C4-2B (cell line): Measurements from ENCODE around the gene FOXP1.

Source experiments
- H3K27ac ChIP-seq: fragments of 450-650 bp; 2 replicates; pipeline ENCODE4 v1.5.1; 2017
- CTCF ChIP-seq: fragments of 450-650 bp; conservative IDR thresholded peaks from 2 replicates; pipeline ENCODE4 v1.5.1; 2017; ENCODE audit warnings: mild to moderate bottlenecking
- ZFX ChIP-seq: fragments of 450-650 bp; IDR thresholded peaks from 2 replicates; pipeline ENCODE4 v1.6.1; 2017

The FOXP1 gene

GRCh38 chr3:71045212-71045916 lies 538.2 kb downstream of the FOXP1 start:
- no peak for TF ChIP-seq CTCF
- TF ChIP-seq ZFX, result no peak
- H3K27ac ChIP-seq, result no peak overlapping the region

- TF ChIP-seq CTCF (no peak), ZFX (no peak)
- no peak overlapping the region for H3K27ac ChIP-seq
These were observed 540.8 kb downstream of the FOXP1 start for GRCh38 chr3:71042759-71043158.

- H3K27ac ChIP-seq, result no peak overlapping the region
- TF ChIP-seq ZFX (no peak), CTCF (no peak)
These were observed 542.2 kb downstream of the FOXP1 start for GRCh38 chr3:71041371-71041770.

GRCh38 chr3:71039332-71039731 lies 544.2 kb downstream of the FOXP1 start:
- TF ChIP-seq CTCF (no peak), ZFX (no peak)
- no peak overlapping the region for H3K27ac ChIP-seq

- H3K27ac ChIP-seq, result no peak overlapping the region
- TF ChIP-seq ZFX (no peak), CTCF (no peak)
These were observed 545.8 kb downstream of the FOXP1 start for GRCh38 chr3:71037775-71038174.

- no peak overlapping the region for H3K27ac ChIP-seq
- TF ChIP-seq CTCF (no peak), ZFX (no peak)
These were observed 547.6 kb downstream of the FOXP1 start for GRCh38 chr3:71035886-71036285.

GRCh38 chr3:71035314-71035713 lies 548.2 kb downstream of the FOXP1 start:
- H3K27ac ChIP-seq, result peak overlapping the region; percentile 50
- TF ChIP-seq CTCF (no peak), ZFX (no peak)
